COLO668 (cell line): ENCODE results near the gene B3GALT2.
A peak's percentile ranks its signal among the peaks of the same experiment; 100 is the strongest.

Experiments
- DNase-seq: peaks from one replicate; lab custom pipeline; 2025; ENCODE audit not compliant: unreplicated experiment; lab: John Stamatoyannopoulos, UW

Gene B3GALT2

DNA sequence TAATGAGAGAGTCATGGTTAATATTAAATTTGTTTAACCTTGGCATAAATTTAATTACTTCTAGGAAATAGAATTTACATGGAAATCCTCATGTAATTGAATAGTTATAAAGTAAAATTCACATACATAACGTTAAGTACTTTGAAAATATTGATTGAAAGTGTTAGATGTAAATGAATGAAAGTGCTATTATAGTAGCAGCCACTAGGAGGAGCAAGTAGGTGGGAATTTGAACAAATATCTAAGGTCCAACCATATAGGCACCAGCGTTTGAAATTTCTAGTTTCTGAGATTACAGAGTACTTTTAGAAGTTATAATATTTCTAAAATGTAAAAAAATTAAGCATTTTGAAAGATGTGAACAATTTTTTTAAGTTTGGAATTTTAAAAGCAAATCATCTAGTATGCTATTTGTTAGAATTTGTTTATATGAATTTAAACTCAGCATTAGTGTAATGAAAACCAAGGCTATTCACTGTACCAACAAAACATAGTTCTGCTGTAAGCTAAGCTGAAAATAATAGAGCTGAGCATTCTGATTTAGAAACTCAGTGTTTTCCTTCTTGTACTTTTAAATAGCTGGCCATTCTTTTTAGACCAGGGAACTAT, 3.3 kb downstream of the B3GALT2 start:
- peak; percentile 33 for DNase-seq

DNA sequence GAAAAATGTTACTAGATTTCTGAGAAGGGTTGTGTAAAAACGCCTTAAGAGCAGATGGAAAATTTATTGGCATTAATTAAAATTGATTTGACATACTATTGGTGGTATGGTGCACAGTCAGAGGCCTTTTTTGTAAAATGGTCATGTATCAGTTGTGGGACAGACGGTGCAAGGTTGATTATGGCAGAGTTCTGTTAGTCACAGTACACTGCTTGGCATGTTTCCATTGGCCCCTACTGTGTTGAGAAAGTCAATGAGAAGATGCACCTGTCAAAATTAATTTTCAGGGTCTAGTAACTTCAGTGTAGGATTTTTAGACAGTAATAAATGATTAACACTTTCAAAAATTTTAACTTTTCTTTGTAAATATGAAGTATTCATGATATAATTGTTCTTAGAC, 4.4 kb downstream of the B3GALT2 start:
- DNase-seq = peak; percentile 7

DNA sequence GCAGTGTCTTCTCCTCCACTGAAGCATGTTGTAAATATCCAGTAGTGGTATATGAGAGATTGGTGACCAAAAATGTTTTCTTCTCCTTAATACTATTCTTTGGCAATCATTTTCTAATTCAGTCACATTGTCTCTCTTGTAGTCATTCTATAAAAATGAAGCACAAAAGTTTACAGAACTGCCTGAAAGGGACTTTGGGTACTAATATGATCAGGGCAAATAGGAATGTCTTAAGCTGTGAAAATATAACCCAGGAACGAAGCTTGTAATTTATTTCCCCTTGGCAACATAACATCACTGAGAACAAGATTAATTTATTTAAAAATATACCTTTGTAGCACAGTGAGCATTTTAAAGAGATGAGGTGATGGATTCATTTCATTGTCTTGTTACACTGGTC, 4.9 kb downstream of the B3GALT2 start:
- DNase-seq = no peak

DNA sequence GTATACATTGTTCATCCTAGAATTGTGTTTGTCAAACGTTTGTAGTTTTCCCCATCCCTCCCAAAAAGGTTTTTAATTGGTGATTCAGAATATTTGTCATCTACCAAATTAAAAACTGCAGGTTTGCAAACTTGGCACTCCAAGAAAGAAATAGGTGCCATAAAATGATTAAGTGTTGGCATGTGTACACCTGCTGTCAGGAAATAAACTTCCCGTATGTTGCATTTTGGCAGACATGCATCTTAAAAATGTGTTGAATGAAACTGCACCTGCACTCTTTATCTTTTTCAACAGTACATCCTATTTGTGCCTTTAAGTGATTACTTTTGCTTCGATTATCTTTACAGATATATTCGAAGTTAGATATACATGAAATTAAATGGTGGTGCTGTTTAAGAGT, 7.3 kb downstream of the B3GALT2 start:
- no peak for DNase-seq

DNA sequence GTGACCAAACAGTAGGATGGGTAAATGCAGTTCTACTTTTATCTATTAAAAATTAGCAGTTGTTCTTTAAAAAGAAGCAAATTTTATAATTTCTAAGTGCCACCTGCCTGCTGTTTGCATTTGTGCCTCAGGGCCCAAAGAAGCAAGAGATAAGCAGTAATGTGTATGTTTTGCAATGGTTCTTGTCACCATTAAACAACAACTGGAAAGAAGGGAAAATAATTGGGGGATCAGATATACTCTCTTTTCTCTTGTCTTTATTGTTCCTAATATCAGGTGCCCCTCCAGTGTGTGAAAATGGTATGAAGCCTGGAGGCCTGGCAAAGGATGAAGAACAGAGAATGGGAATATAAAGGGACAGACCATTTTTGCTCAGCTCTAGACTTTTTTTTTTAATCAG, 9.6 kb downstream of the B3GALT2 start:
- no peak for DNase-seq

DNA sequence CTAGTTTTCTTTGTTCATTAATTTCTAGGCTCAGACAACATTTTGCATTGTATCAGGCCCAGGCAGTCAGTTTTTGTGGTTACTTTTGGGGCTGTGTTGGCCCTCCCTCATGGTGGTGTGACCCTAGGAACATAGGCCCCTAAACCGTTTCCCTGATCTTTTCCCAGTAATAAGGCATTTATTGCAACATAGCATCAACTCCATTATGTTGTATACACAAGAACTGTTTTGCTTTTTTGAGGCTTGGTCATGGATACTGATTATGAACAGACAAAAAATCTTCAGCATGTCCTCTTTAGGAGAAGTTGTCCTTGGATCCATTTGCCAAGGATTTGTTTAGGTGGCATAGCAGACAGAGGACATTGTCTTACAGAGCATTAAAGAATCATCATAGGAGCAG, 10.3 kb downstream of the B3GALT2 start:
- no peak for DNase-seq

DNA sequence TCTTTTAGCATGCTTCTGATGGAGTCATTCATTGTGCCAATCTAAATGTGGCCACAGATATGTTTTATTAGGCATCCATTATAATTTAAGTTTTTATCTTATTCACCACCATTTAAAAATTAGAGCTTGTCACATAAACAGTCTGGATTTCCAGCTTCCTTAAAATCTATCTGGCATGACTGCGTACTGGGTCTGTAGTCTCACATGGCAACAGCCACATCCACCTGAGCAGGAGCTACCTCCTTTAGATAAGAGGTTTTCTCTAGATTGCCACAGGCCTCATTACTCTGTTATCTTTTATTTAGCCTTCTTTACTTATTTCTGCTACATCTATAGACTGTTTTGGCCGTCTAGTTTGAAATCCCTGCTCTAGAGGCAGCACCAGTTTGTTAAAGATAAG, 29.1 kb downstream of the B3GALT2 start:
- DNase-seq = no peak

DNA sequence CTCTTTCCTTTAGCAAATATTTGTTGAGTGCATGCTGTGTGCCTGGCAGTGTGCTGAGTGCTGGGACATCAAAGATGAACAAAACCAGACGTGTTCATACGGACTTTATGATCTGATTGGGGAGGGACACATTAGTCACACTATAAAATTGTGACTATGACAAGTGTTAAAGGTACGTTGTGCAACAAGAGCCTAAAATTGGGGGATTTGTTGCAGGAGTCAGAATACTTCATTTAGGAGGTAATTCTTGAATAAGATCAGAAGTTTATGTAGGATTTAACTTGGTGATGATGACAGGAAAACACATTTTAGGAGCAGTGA, 29.6 kb downstream of the B3GALT2 start:
- DNase-seq = no peak

DNA sequence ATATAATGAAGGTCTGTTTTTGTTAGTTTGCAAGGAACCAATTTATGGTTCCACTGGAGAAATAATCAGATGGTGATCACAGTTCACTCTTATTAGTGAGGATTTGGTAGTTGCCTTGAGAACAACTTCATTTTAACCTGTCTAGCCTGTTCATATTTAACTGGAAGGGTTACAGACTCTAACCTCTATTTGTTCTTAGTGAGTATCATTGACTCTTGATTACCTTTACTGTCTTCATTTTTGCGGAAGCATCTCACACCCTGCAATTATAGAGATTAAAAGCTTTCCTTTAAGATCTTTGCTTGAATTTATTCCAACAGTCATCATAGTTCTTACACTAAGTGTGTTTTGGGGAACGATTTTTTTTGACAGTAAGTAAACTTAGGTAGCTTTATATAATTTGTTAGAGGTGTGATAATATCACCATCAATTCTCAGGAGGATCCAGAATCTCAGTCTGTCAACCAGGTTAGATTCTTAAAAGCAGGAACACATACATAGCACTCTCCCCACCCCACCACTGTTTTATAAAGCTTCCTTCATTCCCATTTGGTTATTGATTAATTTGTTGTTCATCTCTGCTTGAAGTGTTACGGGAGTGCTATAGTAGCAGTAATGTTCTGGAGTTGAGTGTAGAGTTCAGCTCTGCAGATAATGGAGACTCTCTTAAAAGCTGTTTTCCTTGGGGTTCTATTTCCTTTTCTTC, 30.1 kb downstream of the B3GALT2 start:
- no peak for DNase-seq

DNA sequence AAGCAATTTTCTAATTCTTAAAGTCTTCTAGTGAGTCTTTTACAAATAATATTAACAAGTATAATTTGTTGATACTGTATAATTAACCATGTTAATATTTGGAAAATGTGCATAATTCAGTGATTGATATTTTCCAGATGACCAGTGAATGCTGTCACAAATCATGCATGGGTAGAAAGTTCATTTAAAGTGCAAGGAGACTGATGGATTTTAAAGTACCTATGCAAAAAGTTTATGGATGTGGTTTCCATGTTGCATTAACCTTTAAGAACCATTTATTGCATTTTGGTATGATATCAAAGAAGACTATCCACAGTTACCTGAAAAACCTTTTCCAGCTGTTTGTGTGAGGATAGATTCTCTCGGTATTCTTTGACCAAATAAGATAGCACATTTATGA, 41.4 kb downstream of the B3GALT2 start:
- DNase-seq = no peak

DNA sequence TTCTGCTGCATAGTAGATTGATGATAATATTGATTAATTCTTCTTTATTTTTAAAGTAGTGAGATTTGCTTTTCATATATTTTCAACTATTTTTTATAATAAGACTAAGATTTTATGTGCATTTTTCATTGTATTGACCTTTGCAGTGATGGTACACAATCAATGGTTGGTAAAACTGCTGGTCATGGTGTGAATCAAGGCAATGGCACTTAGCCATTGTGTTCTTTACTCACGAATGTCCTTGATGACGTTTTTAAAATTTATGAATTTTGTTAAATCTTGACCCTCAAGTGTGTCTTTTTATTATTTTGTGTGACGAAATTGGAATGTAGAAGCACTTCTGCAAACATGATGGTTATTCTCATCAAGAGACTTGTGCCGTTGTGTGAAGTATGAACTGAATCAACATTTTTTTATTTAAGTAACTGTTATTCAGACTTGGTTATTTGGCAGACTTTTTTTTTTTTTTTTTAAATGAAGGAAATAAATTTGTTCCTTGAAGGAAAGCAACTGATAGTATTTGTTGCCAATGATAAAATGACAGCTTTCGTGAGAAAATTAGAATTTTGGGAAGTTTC, 42.0 kb downstream of the B3GALT2 start:
- no peak for DNase-seq

DNA sequence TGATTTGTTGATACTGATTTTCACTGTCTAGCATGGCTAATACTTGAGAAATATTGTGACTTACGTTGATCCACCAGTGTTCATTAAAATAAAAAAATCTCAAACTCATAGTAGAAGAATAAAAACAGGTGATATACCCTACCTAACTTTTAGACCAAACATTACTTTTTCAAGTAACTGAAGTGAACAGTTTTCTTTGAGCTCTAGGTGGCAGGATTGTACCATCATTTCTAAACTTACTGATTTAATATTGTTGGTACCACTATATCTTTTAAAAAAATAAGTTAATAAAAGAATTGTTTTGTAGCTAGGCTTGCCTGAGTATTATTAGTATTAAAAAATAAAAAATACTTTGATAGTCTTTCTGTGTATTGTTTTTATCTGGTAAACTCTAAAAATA, 43.1 kb downstream of the B3GALT2 start:
- DNase-seq = no peak

DNA sequence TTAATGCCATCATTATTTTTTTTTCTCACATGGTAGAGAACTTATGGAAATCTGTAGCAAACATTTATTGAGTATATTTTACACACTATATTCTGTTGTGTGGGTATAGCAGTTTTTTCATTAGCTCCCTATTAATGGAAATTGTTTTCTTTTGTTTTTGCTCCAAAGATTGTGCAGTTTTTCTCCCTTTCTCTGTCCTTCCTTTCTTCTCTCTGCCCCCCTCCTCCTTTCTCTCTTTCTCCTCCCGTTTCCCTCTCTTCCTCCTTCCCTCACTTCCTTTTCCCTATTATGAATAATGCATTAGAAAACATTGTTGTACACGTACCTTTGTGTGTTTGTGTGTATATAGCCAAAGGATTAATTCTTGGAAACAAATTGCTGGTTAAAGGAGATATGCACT, 44.0 kb downstream of the B3GALT2 start:
- DNase-seq = no peak

DNA sequence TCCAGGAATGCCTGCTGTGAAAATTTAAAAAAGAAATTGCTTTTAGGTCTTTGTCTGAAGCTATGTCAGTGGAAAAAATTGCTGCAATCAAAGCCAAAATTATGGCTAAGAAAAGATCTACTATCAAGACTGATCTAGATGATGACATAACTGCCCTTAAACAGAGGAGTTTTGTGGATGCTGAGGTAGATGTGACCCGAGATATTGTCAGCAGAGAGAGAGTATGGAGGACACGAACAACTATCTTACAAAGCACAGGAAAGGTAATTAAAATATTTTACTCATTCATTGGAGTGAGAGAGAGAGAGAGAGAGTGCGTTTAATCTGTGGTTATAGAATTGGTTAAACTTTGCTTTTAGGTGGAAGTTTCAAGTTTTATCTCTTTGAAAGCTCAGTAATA, 44.6 kb downstream of the B3GALT2 start:
- DNase-seq = no peak

DNA sequence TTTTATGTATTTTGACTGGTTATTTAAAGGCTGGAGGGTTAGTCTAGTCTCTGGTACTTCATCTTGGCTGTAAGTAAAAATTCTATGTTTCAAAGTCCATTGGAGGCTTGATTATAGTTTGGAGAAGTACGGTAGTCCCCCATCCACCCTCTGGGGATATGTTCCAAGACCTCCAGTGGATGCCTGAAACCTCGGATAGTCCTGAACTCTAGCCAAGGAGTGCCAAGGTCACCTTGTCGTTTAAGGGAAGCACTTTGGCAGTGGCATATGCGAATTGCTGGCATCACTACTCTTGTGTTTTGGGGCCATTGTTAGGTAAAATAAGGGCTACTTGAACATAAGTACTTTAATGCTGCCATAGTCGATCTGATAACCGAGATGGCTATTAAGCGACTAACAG, 46.2 kb downstream of the B3GALT2 start:
- DNase-seq = no peak

DNA sequence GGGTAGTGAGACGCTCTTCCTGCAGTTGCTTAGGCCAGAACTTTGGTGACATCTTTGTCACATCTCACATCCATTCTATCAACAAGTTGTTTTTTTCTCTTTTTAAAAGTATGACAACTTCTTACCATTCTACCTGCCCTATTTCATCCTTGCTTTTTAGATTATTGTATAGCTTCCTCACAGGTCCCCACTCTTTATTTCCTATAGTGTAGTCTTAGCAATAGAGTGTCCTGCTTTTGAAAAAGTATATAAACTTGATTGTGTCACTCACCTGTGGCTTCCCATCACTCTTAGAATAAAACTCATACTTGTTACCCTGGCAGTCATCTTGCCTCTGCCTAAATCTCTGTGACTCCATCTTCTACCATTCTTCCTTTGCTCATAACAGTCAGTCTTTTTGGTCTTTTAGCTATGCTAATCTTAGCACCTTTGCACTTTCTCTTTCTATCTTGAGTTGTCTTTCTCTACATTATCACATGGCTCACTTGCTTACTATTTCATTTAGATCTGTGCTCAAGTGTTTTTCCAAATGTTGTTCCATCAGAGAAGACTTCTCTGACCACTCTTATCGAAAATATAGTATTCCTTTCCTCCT, 55.0 kb downstream of the B3GALT2 start:
- DNase-seq = no peak
